NK-92 treated with Interleukin-12 subunit alpha and Interleukin-12 subunit beta, amount 100 ng/mL, for 24 hours (cell line): ENCODE results near the gene FBXL22.

Experiments used
- DNase-seq: peaks from one replicate; lab custom pipeline; 2025; lab: John Stamatoyannopoulos, UW

FBXL22 gene

GRCh38 chr15:63597038-63597790, at the start of gene FBXL22:
FBXL22 (plus strand) TSS chr15:63597387; CDS start chr15:63597393, 6 bp downstream.
- DNase-seq: no peak

GRCh38 chr15:63551400-63551799, 45.8 kb upstream of the FBXL22 start:
- DNase-seq: no peak

- DNase-seq: no peak
Measured at GRCh38 chr15:63553388-63553791, 43.8 kb upstream of the FBXL22 start.

- no peak for DNase-seq
Measured at GRCh38 chr15:63554337-63554927, 42.8 kb upstream of the FBXL22 start.

- DNase-seq: no peak
Measured at GRCh38 chr15:63555507-63555906, 41.7 kb upstream of the FBXL22 start.

GRCh38 chr15:63556246-63556645, 40.9 kb upstream of the FBXL22 start:
- no peak for DNase-seq

GRCh38 chr15:63556736-63557135, 40.5 kb upstream of the FBXL22 start:
- DNase-seq: no peak

GRCh38 chr15:63559753-63560152, 37.4 kb upstream of the FBXL22 start:
- no peak for DNase-seq

GRCh38 chr15:63560741-63561448, 36.3 kb upstream of the FBXL22 start:
- DNase-seq: no peak

- DNase-seq: no peak
Measured at GRCh38 chr15:63564093-63564492, 33.1 kb upstream of the FBXL22 start.

GRCh38 chr15:63565536-63566186, 31.5 kb upstream of the FBXL22 start:
- no peak for DNase-seq

- no peak for DNase-seq
Measured at GRCh38 chr15:63572749-63573464, 24.3 kb upstream of the FBXL22 start.

GRCh38 chr15:63573533-63573932, 23.7 kb upstream of the FBXL22 start:
- no peak for DNase-seq

- no peak for DNase-seq
Measured at GRCh38 chr15:63575312-63575711, 21.9 kb upstream of the FBXL22 start.

GRCh38 chr15:63576441-63576840, 20.7 kb upstream of the FBXL22 start:
- no peak for DNase-seq

GRCh38 chr15:63582179-63582578, 15.0 kb upstream of the FBXL22 start:
- no peak for DNase-seq

GRCh38 chr15:63582718-63583426, 14.3 kb upstream of the FBXL22 start:
- DNase-seq: no peak

- no peak for DNase-seq
Measured at GRCh38 chr15:63586790-63587189, 10.4 kb upstream of the FBXL22 start.

GRCh38 chr15:63587527-63587926, 9.7 kb upstream of the FBXL22 start:
- no peak for DNase-seq

GRCh38 chr15:63588826-63589225, 8.4 kb upstream of the FBXL22 start:
- DNase-seq: no peak
